Hepatocyte (in vitro differentiated cells): ENCODE measurements around the gene STRBP.

Experiments used
- EZH2 ChIP-seq: fragments of 200-600 bp; sonication (generic); IDR thresholded peaks from 2 replicates; pipeline ENCODE4 v1.6.1; 2016; ENCODE audit warnings: antibody characterized with exemption, mild to moderate bottlenecking, borderline replicate concordance
- TF ChIP-seq, protein P1 (sequence below): fragments of 200-600 bp; sonication (generic); IDR thresholded peaks from 2 replicates; pipeline ENCODE4 v1.5.1; 2016; ENCODE audit warnings: antibody characterized with exemption, mild to moderate bottlenecking; ENCODE audit not compliant: poor library complexity

DNA sequence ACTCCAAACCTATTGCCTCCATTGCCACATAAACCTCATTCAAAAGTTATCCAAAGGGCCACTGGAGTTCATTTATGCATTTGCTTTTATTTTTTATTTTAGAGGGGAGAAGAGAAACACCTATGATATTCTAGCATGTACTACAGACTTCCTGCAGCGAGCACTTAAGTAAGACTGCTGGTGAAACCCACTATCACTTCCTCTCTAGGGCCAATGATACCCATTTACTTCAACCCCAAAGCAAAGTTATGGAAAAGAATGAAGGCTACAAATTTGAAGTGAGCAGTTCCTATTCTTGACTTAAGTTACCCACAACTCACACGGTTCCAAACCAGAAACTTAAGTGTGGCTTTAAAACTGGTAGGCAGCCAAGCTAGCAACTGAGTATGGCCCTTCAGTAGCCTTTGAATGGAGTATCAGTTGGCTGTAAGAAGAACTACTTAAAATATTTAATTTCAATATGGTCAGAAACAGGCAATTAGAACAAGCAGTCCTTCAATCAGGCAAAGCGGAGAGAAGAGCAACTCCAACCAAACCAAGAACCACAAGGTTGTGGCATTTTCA lies 140.8 kb downstream of the STRBP start:
- TF ChIP-seq, protein P1, sequence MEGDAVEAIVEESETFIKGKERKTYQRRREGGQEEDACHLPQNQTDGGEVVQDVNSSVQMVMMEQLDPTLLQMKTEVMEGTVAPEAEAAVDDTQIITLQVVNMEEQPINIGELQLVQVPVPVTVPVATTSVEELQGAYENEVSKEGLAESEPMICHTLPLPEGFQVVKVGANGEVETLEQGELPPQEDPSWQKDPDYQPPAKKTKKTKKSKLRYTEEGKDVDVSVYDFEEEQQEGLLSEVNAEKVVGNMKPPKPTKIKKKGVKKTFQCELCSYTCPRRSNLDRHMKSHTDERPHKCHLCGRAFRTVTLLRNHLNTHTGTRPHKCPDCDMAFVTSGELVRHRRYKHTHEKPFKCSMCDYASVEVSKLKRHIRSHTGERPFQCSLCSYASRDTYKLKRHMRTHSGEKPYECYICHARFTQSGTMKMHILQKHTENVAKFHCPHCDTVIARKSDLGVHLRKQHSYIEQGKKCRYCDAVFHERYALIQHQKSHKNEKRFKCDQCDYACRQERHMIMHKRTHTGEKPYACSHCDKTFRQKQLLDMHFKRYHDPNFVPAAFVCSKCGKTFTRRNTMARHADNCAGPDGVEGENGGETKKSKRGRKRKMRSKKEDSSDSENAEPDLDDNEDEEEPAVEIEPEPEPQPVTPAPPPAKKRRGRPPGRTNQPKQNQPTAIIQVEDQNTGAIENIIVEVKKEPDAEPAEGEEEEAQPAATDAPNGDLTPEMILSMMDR, result no peak
- TF ChIP-seq EZH2, result no peak
